ENCODE data around the gene RELN. TPM values are rescaled to one million over a fixed set of nuclear protein-coding genes. Genes with fewer than 3 reads are reported as not detected.

Gene RELN
- total RNA-seq, 5 donors from 2014 or later (not counting 1 experiment from before 2014, with no cell fraction given) = 0.20 to 0.50 (median 0.41) TPM; not detected in 2

- Histone ChIP-seq H3K4me3 (ENCODE audit: control insufficient read depth in 1 of 2, extremely low read depth in 1 of 2, low read length in 1 of 2) (no peak overlapping the region), H3K27ac (ENCODE audit: low read length) (no peak overlapping the region), H3K27me3 (replicated peaks in 1 of 2; ENCODE audit: control insufficient read depth in 2 of 2, extremely low read depth in 1 of 2, insufficient read depth in 2 of 2, low read length in 1 of 2) (no peaks in the 10 kb centered on the region), H3K4me1 (ENCODE audit: control insufficient read depth in 1 of 2, extremely low read depth in 1 of 2, insufficient read depth in 2 of 2, low read length in 2 of 2) (no peaks in the 10 kb centered on the region), H3K9me3 (no peaks in the 10 kb centered on the region), H3K36me3 (ENCODE audit: control insufficient read depth in 2 of 2, extremely low read depth in 1 of 2, insufficient read depth in 1 of 2, low read length in 1 of 2) (no peaks in the 10 kb centered on the region)
- ChIA-PET POLR2A (no interaction called here), CTCF (no interaction called here)
- Mint-ChIP-seq H3K27ac (no peak overlapping the region), H3K4me3 (no peak overlapping the region), H3K27me3 (peaks cover 13 to 27% of the 10 kb centered on the region in 2 donors), H3K36me3 (no peaks in the 10 kb centered on the region), H3K9me3 (peaks cover 6 to 16% (median 7%) of the 10 kb centered on the region in 3 donors), H3K4me1 (no peaks in the 10 kb centered on the region)
- ATAC-seq (replicated peaks in 1 of 4) (no peak), DNase-seq (no peak)
- WGBS (ENCODE audit: insufficient coverage) = 0% methylated on average over 1 of the region's 5 CpGs
Measured at GRCh38 chr7:104032486-104032885, 43.0 kb upstream of the RELN start.

DNA sequence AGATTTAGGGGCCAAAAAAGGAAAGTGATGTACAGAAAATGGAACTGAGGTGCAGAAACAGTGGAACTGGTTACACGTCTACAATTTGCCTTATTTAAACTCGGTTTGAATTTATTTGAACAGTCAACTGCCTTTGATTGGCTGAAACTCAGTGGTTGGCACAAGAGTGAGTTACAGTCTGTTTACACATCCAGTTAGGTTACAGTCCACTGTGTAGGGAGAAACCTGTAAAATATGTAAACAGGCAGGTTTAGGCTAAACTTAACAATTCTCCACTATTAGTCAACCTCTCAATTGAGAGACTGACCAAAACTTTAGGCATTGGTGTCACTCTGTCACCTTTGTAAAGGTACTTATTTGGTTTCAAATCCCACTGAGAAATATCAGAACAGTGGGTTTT lies 40.3 kb upstream of the RELN start:
- ATAC-seq (replicated peaks in 1 of 4) (no peak), DNase-seq (no peak)
- no peak overlapping the region for H3K4me3 Mint-ChIP-seq
- H3K9me3 Mint-ChIP-seq = peaks cover 5 to 15% (median 5%) of the 10 kb centered on the region in 3 donors
- ChIA-PET CTCF (no interaction called here), POLR2A (no interaction called here)
- no peak overlapping the region for H3K4me3 ChIP-seq (ENCODE audit: control insufficient read depth in 1 of 2, extremely low read depth in 1 of 2, low read length in 1 of 2)
- H3K27ac ChIP-seq (ENCODE audit: low read length) = no peak overlapping the region
- no peaks in the 10 kb centered on the region for H3K9me3 ChIP-seq
- no peaks in the 10 kb centered on the region for H3K4me1 ChIP-seq (ENCODE audit: control insufficient read depth in 1 of 2, extremely low read depth in 1 of 2, insufficient read depth in 2 of 2, low read length in 2 of 2)
- H3K36me3 ChIP-seq (ENCODE audit: control insufficient read depth in 2 of 2, extremely low read depth in 1 of 2, insufficient read depth in 1 of 2, low read length in 1 of 2) = no peaks in the 10 kb centered on the region
- peaks cover 2 to 16% of the 10 kb centered on the region in 2 donors for H3K27me3 Mint-ChIP-seq
- H3K36me3 Mint-ChIP-seq = no peaks in the 10 kb centered on the region
- no peaks in the 10 kb centered on the region for H3K27me3 ChIP-seq (replicated peaks in 1 of 2; ENCODE audit: control insufficient read depth in 2 of 2, extremely low read depth in 1 of 2, insufficient read depth in 2 of 2, low read length in 1 of 2)
- no peak overlapping the region for H3K27ac Mint-ChIP-seq
- WGBS (ENCODE audit: insufficient coverage) = 80% methylated on average over 2 of the region's 2 CpGs
- H3K4me1 Mint-ChIP-seq = no peaks in the 10 kb centered on the region

DNA sequence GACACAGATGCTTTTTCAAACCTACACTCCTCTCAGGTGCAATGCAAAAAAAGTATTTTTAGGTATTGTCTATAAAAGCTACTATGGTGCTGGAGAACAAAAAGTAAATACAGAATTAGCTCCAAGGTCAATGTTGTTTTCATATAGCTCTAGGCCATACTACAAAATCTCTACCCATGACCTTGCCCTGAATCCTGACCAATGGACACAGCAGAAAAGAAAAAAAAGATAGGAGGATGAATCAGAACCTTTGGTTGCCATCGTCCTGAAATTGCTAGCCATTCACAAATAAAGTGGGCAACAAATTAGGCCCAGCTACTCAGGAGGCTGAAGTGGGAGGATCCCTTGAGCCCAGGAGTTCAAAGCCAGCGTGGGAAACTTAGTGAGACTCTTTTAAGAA lies 35.2 kb upstream of the RELN start:
- 83% methylated on average over 1 of the region's 2 CpGs for WGBS (ENCODE audit: insufficient coverage)
- H3K27ac Mint-ChIP-seq = no peak overlapping the region
- CTCF ChIA-PET = no interaction called here
- H3K36me3 Mint-ChIP-seq = no peaks in the 10 kb centered on the region
- Histone ChIP-seq H3K4me3 (ENCODE audit: control insufficient read depth in 1 of 2, extremely low read depth in 1 of 2, low read length in 1 of 2) (no peak overlapping the region), H3K4me1 (ENCODE audit: control insufficient read depth in 1 of 2, extremely low read depth in 1 of 2, insufficient read depth in 2 of 2, low read length in 2 of 2) (no peaks in the 10 kb centered on the region), H3K27ac (ENCODE audit: low read length) (no peak overlapping the region), H3K36me3 (ENCODE audit: control insufficient read depth in 2 of 2, extremely low read depth in 1 of 2, insufficient read depth in 1 of 2, low read length in 1 of 2) (no peaks in the 10 kb centered on the region), H3K27me3 (replicated peaks in 1 of 2; ENCODE audit: control insufficient read depth in 2 of 2, extremely low read depth in 1 of 2, insufficient read depth in 2 of 2, low read length in 1 of 2) (peaks cover 0 to 5% of the 10 kb centered on the region in 2 experiments), H3K9me3 (no peaks in the 10 kb centered on the region)
- no peaks in the 10 kb centered on the region for H3K9me3 Mint-ChIP-seq
- no peak for DNase-seq
- no peak for ATAC-seq (replicated peaks in 1 of 4)
- POLR2A ChIA-PET = interaction anchor here in 1 of 2 donors (0.7 kb wide), 1 partner anchor 71 kb away, joined by 5 read pairs; no protein-coding TSS in a partner anchor
- H3K27me3 Mint-ChIP-seq = peaks cover 0 to 3% of the 10 kb centered on the region in 2 donors
- no peaks in the 10 kb centered on the region for H3K4me1 Mint-ChIP-seq
- no peak overlapping the region for H3K4me3 Mint-ChIP-seq

DNA sequence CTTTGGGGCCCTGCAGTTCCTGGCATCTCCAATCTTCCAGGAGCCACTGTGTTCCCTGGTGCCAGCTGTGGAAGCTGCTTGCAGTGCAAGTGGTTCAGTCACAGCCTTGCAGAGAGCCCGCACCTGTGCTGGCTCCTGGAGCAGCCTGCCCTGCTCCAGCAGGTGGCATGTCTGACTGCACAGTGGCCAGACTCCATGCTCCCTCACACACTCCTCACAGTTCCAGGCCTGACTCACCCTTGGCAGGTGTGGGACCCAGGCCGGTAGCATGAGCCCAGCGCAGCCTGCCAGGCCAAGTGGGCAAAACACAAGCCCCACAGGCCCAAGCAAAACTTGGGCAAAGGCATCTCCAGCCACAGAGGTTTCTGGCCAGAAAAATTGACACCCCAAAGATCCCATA lies 33.6 kb upstream of the RELN start:
- ATAC-seq (replicated peaks in 1 of 4) (no peak), DNase-seq (no peak)
- Histone ChIP-seq H3K9me3 (no peaks in the 10 kb centered on the region), H3K27ac (ENCODE audit: low read length) (no peak overlapping the region), H3K4me3 (ENCODE audit: control insufficient read depth in 1 of 2, extremely low read depth in 1 of 2, low read length in 1 of 2) (no peak overlapping the region), H3K36me3 (ENCODE audit: control insufficient read depth in 2 of 2, extremely low read depth in 1 of 2, insufficient read depth in 1 of 2, low read length in 1 of 2) (no peaks in the 10 kb centered on the region), H3K4me1 (ENCODE audit: control insufficient read depth in 1 of 2, extremely low read depth in 1 of 2, insufficient read depth in 2 of 2, low read length in 2 of 2) (no peaks in the 10 kb centered on the region), H3K27me3 (replicated peaks in 1 of 2; ENCODE audit: control insufficient read depth in 2 of 2, extremely low read depth in 1 of 2, insufficient read depth in 2 of 2, low read length in 1 of 2) (peaks cover 0 to 5% of the 10 kb centered on the region in 2 experiments)
- WGBS (ENCODE audit: insufficient coverage) = 92% methylated on average over 2 of the region's 3 CpGs
- no peak overlapping the region for H3K4me3 Mint-ChIP-seq
- no peak overlapping the region for H3K27ac Mint-ChIP-seq
- ChIA-PET CTCF (interaction anchor here in 1 of 2 donors (0.7 kb wide), 1 partner anchor 806 kb away, joined by 3 read pairs; no protein-coding TSS in a partner anchor), POLR2A (no interaction called here)
- H3K27me3 Mint-ChIP-seq = peaks cover 0 to 3% of the 10 kb centered on the region in 2 donors
- H3K4me1 Mint-ChIP-seq = no peaks in the 10 kb centered on the region
- H3K36me3 Mint-ChIP-seq = no peaks in the 10 kb centered on the region
- no peaks in the 10 kb centered on the region for H3K9me3 Mint-ChIP-seq

GRCh38 chr7:104018425-104018824 lies 29.0 kb upstream of the RELN start:
- POLR2A ChIA-PET = no interaction called here
- H3K4me1 Mint-ChIP-seq = no peaks in the 10 kb centered on the region
- H3K27me3 Mint-ChIP-seq = peaks cover 1 to 8% of the 10 kb centered on the region in 2 donors
- DNase-seq (no peak), ATAC-seq (replicated peaks in 1 of 4) (no peak)
- no peak overlapping the region for H3K27ac Mint-ChIP-seq
- Histone ChIP-seq H3K4me3 (ENCODE audit: control insufficient read depth in 1 of 2, extremely low read depth in 1 of 2, low read length in 1 of 2) (no peak overlapping the region), H3K27me3 (replicated peaks in 1 of 2; ENCODE audit: control insufficient read depth in 2 of 2, extremely low read depth in 1 of 2, insufficient read depth in 2 of 2, low read length in 1 of 2) (peaks cover 0 to 5% of the 10 kb centered on the region in 2 experiments), H3K4me1 (ENCODE audit: control insufficient read depth in 1 of 2, extremely low read depth in 1 of 2, insufficient read depth in 2 of 2, low read length in 2 of 2) (no peaks in the 10 kb centered on the region), H3K9me3 (no peaks in the 10 kb centered on the region), H3K27ac (ENCODE audit: low read length) (no peak overlapping the region), H3K36me3 (ENCODE audit: control insufficient read depth in 2 of 2, extremely low read depth in 1 of 2, insufficient read depth in 1 of 2, low read length in 1 of 2) (no peaks in the 10 kb centered on the region)
- no peaks in the 10 kb centered on the region for H3K36me3 Mint-ChIP-seq
- H3K4me3 Mint-ChIP-seq = no peak overlapping the region
- H3K9me3 Mint-ChIP-seq = no peaks in the 10 kb centered on the region
- no CpG with 5 or more reads among the region's 1 CpG for WGBS (ENCODE audit: insufficient coverage)
- CTCF ChIA-PET = no interaction called here

GRCh38 chr7:104017001-104017400 lies 27.5 kb upstream of the RELN start:
- CTCF ChIA-PET = interaction anchor here in 1 of 2 donors (0.6 kb wide), 1 partner anchor 9 kb away, joined by 6 read pairs; no protein-coding TSS in a partner anchor
- no peaks in the 10 kb centered on the region for H3K36me3 Mint-ChIP-seq
- no peak overlapping the region for H3K27ac Mint-ChIP-seq
- Histone ChIP-seq H3K36me3 (ENCODE audit: control insufficient read depth in 2 of 2, extremely low read depth in 1 of 2, insufficient read depth in 1 of 2, low read length in 1 of 2) (no peaks in the 10 kb centered on the region), H3K4me3 (ENCODE audit: control insufficient read depth in 1 of 2, extremely low read depth in 1 of 2, low read length in 1 of 2) (no peak overlapping the region), H3K27ac (ENCODE audit: low read length) (no peak overlapping the region), H3K27me3 (replicated peaks in 1 of 2; ENCODE audit: control insufficient read depth in 2 of 2, extremely low read depth in 1 of 2, insufficient read depth in 2 of 2, low read length in 1 of 2) (peaks cover 0 to 2% of the 10 kb centered on the region in 2 experiments), H3K4me1 (ENCODE audit: control insufficient read depth in 1 of 2, extremely low read depth in 1 of 2, insufficient read depth in 2 of 2, low read length in 2 of 2) (no peaks in the 10 kb centered on the region), H3K9me3 (no peaks in the 10 kb centered on the region)
- H3K4me1 Mint-ChIP-seq = no peaks in the 10 kb centered on the region
- POLR2A ChIA-PET = no interaction called here
- peaks cover 4 to 8% of the 10 kb centered on the region in 2 donors for H3K27me3 Mint-ChIP-seq
- no peaks in the 10 kb centered on the region for H3K9me3 Mint-ChIP-seq
- WGBS (ENCODE audit: insufficient coverage) = no CpG with 5 or more reads among the region's 2 CpGs
- DNase-seq = no peak
- no peak for ATAC-seq (replicated peaks in 1 of 4)
- no peak overlapping the region for H3K4me3 Mint-ChIP-seq

- H3K27me3 Mint-ChIP-seq = peaks cover 8 to 16% of the 10 kb centered on the region in 2 donors
- no CpG with 5 or more reads among the region's 1 CpG for WGBS (ENCODE audit: insufficient coverage)
- peaks cover 0 to 3% of the 10 kb centered on the region in 2 experiments for H3K27me3 ChIP-seq (replicated peaks in 1 of 2; ENCODE audit: control insufficient read depth in 2 of 2, extremely low read depth in 1 of 2, insufficient read depth in 2 of 2, low read length in 1 of 2)
- H3K4me1 ChIP-seq (ENCODE audit: control insufficient read depth in 1 of 2, extremely low read depth in 1 of 2, insufficient read depth in 2 of 2, low read length in 2 of 2) = no peaks in the 10 kb centered on the region
- H3K4me3 Mint-ChIP-seq = no peak overlapping the region
- DNase-seq (no peak), ATAC-seq (replicated peaks in 1 of 4) (no peak)
- no peaks in the 10 kb centered on the region for H3K36me3 ChIP-seq (ENCODE audit: control insufficient read depth in 2 of 2, extremely low read depth in 1 of 2, insufficient read depth in 1 of 2, low read length in 1 of 2)
- H3K4me1 Mint-ChIP-seq = no peaks in the 10 kb centered on the region
- H3K4me3 ChIP-seq (ENCODE audit: control insufficient read depth in 1 of 2, extremely low read depth in 1 of 2, low read length in 1 of 2) = no peak overlapping the region
- no peaks in the 10 kb centered on the region for H3K9me3 Mint-ChIP-seq
- no peak overlapping the region for H3K27ac Mint-ChIP-seq
- no peaks in the 10 kb centered on the region for H3K9me3 ChIP-seq
- H3K36me3 Mint-ChIP-seq = no peaks in the 10 kb centered on the region
- CTCF ChIA-PET = no interaction called here
- H3K27ac ChIP-seq (ENCODE audit: low read length) = no peak overlapping the region
- POLR2A ChIA-PET = no interaction called here
Measured at GRCh38 chr7:104012835-104013234, 23.4 kb upstream of the RELN start.
